ENCODE measurements around the gene LRRC8B. TPM values are rescaled to one million over a fixed set of nuclear protein-coding genes. Genes with fewer than 3 reads are reported as not detected.

Gene LRRC8B
- total and polyA plus RNA-seq, 9 of the 15 experiments (the other 6 are each of a cell fraction or from before 2014, with no cell fraction given) = 4.3 to 43.7 (median 14.4) TPM

- TF ChIP-seq SRSF3 (IDR thresholded peaks at IDR 0.05; ENCODE audit: insufficient read depth, low read length) (no peak), ETV6 (IDR thresholded peaks at IDR 0.05; ENCODE audit: borderline replicate concordance in 1 of 2, low read depth in 2 of 2, low read length in 1 of 2) (no peak), ETV6 (CRISPR knock-in tag; IDR thresholded peaks at IDR 0.05; ENCODE audit: borderline replicate concordance) (no peak), ZNF280B (CRISPR knock-in tag; IDR thresholded peaks at IDR 0.05) (no peak), FIP1L1 (IDR thresholded peaks at IDR 0.05; ENCODE audit: low read depth, low read length, poor library complexity, severe bottlenecking) (no peak), SRF (CRISPR knock-in tag; IDR thresholded peaks at IDR 0.05) (no peak), MCM3 (IDR thresholded peaks at IDR 0.05) (no peak), TAF9B (IDR thresholded peaks at IDR 0.05; ENCODE audit: partially characterized antibody) (no peak), CEBPG (CRISPR knock-in tag; IDR thresholded peaks at IDR 0.05) (no peak), CEBPG (tag; conservative IDR thresholded peaks at IDR 0.05 in 1 of 2, IDR thresholded peaks at IDR 0.05 in 1 of 2) (no peak), PKNOX1 (IDR thresholded peaks at IDR 0.05) (peak; percentile 66), KLF1 (tag; IDR thresholded peaks at IDR 0.05) (no peak), ATF3 (IDR thresholded peaks at IDR 0.05) (peak; percentile 52), ATF3 (CRISPR knock-in tag; conservative IDR thresholded peaks at IDR 0.05) (no peak), CREB3L1 (IDR thresholded peaks at IDR 0.05; ENCODE audit: borderline replicate concordance, low read depth) (no peak), LARP7 (IDR thresholded peaks at IDR 0.05) (no peak), NFXL1 (CRISPR knock-in tag; IDR thresholded peaks at IDR 0.05) (no peak), BHLHE40 (IDR thresholded peaks at IDR 0.05; ENCODE audit: low read length) (no peak), ASH1L (IDR thresholded peaks at IDR 0.05; ENCODE audit: borderline replicate concordance, low read depth, partially characterized antibody) (no peak), RBM17 (IDR thresholded peaks at IDR 0.05; ENCODE audit: borderline replicate concordance, low read depth, low read length) (no peak), KAT2B (IDR thresholded peaks at IDR 0.05; ENCODE audit: low read depth, low read length) (no peak)
Measured at GRCh38 chr1:89635825-89636815, 111.5 kb downstream of the LRRC8B start (continued).
